Endometrial microvascular endothelial cells (primary cell): Measurements from ENCODE around the gene B4GALNT3. TPM values are rescaled to one million over a fixed set of nuclear protein-coding genes. Genes with fewer than 3 reads are reported as not detected.
"Not testable (repeated sequence)": the region's sequence is repeated elsewhere in the genome, so short reads cannot be mapped to it uniquely, and the experiment has no call there.

Experiments
- in situ Hi-C: cut with HindIII; loops from 2 replicates; pipeline ENCODE4 v1.10.0; 2017; ENCODE audit warnings: low sequenced_read_pairs, low pct_unique_long_range_greater_than_20kb; ENCODE audit errors: inconsistent ontology term
- total RNA-seq: library from RNA; depleted of rRNA; stranded (reverse); fragments of >200 nt; gene quantifications from one replicate; pipeline ENCODE4 v1.2.3, GENCODE V29; 2015; ENCODE audit errors: inconsistent ontology term

Gene B4GALNT3
- 0.19 TPM for total RNA-seq

GRCh38 chr12:459430-460258 is at the start of gene B4GALNT3:
TSS of gene B4GALNT3 (plus strand) at chr12:459939. CDS start at chr12:460377, 438 bp downstream.
- in situ Hi-C loops: no loop called here

- in situ Hi-C loops: no loop called here
Measured at GRCh38 chr12:414859-415258, 44.9 kb upstream of the B4GALNT3 start.

GRCh38 chr12:418432-418831 is 41.3 kb upstream of the B4GALNT3 start:
- in situ Hi-C loops: no loop called here

GRCh38 chr12:422526-422925 is 37.2 kb upstream of the B4GALNT3 start:
- in situ Hi-C loops: no loop called here

GRCh38 chr12:435737-436136 is 24.0 kb upstream of the B4GALNT3 start:
- in situ Hi-C loops: not testable (repeated sequence)

GRCh38 chr12:442235-442884 is 17.4 kb upstream of the B4GALNT3 start:
- in situ Hi-C loops: no loop called here

- in situ Hi-C loops: no loop called here
Measured at GRCh38 chr12:447141-447540, 12.6 kb upstream of the B4GALNT3 start.

GRCh38 chr12:449203-449602 is 10.5 kb upstream of the B4GALNT3 start:
- in situ Hi-C loops: no loop called here

GRCh38 chr12:450438-450837 is 9.3 kb upstream of the B4GALNT3 start:
- in situ Hi-C loops: no loop called here

- in situ Hi-C loops: no loop called here
Measured at GRCh38 chr12:452667-453210, 7.0 kb upstream of the B4GALNT3 start.

- in situ Hi-C loops: no loop called here
Measured at GRCh38 chr12:454833-455232, 4.9 kb upstream of the B4GALNT3 start.

- in situ Hi-C loops: no loop called here
Measured at GRCh38 chr12:455821-456220, 3.9 kb upstream of the B4GALNT3 start.

GRCh38 chr12:457676-458075 is 2.1 kb upstream of the B4GALNT3 start:
- in situ Hi-C loops: no loop called here

GRCh38 chr12:459050-459429 is 699 bp upstream of the B4GALNT3 start:
- in situ Hi-C loops: no loop called here

GRCh38 chr12:460261-461230 is 807 bp downstream of the B4GALNT3 start:
- in situ Hi-C loops: no loop called here

GRCh38 chr12:461425-461824 is 1.7 kb downstream of the B4GALNT3 start:
- in situ Hi-C loops: no loop called here

- in situ Hi-C loops: no loop called here
Measured at GRCh38 chr12:462936-463705, 3.4 kb downstream of the B4GALNT3 start.

GRCh38 chr12:464484-465267 is 4.9 kb downstream of the B4GALNT3 start:
- in situ Hi-C loops: no loop called here
